HUES48 (cell line): Measurements from ENCODE around the gene LCE1D.

Source experiments
- H3K27ac ChIP-seq: one replicate; pipeline ENCODE4 v1.7.0; 2013; ENCODE audit warnings: low read depth, low read length, inconsistent platforms
- H3K27me3 ChIP-seq: 2 replicates; pipeline ENCODE4 v1.6.1; 2013; ENCODE audit warnings: mild to moderate bottlenecking, low read length; ENCODE audit not compliant: control insufficient read depth, insufficient read depth
- H3K36me3 ChIP-seq: 2 replicates; pipeline ENCODE4 v1.6.1; 2013; ENCODE audit warnings: low read length; ENCODE audit not compliant: control insufficient read depth, insufficient read depth
- H3K4me1 ChIP-seq: 2 replicates; pipeline ENCODE4 v1.6.1; 2013; ENCODE audit warnings: mild to moderate bottlenecking, low read length; ENCODE audit not compliant: control insufficient read depth, insufficient read depth
- H3K4me3 ChIP-seq: 2 replicates; pipeline ENCODE4 v1.5.1; 2013; ENCODE audit warnings: mild to moderate bottlenecking, low read depth, low read length
- H3K9ac ChIP-seq: 2 replicates; pipeline ENCODE4 v1.6.1; 2013; ENCODE audit warnings: mild to moderate bottlenecking, low read depth, low read length, moderate library complexity
- H3K9me3 ChIP-seq: 2 replicates; pipeline ENCODE4 v1.6.1; 2013; ENCODE audit warnings: low read length; ENCODE audit not compliant: control insufficient read depth, insufficient read depth

The LCE1D gene

DNA sequence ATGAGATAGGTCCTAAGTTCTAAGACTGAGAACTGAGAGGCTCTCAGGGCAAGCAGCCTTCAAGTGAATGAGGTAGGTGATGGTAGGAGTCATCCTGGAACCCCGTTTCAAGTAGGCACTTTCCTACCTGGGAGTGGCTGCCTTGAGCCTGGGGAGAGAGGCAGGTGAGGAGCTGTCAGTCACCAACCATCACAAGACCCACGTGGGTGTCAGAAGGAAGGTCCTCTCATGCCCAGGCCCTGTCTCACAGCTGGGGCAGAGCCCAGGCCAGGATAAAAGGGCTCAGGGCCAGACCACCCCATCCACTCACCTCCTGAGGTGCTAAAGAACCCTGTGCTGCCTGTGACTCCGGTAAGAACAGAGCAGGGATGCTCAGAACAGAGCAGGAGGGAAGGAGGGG, at the start of gene LCE1D:
Gene LCE1D, plus strand, starts transcription at position 301 of the 400 bp plus-strand sequence. CDS start 1,074 bp downstream, outside the sequence.
- Histone ChIP-seq H3K9ac (no peak within 1 kb of the TSS), H3K4me3 (no peak within 1 kb of the TSS), H3K36me3 (no peaks in the 10 kb centered on the region), H3K9me3 (peaks cover 88% of the 10 kb centered on the region), H3K4me1 (no peaks in the 10 kb centered on the region), H3K27ac (no peak within 1 kb of the TSS), H3K27me3 (no peaks in the 10 kb centered on the region)

DNA sequence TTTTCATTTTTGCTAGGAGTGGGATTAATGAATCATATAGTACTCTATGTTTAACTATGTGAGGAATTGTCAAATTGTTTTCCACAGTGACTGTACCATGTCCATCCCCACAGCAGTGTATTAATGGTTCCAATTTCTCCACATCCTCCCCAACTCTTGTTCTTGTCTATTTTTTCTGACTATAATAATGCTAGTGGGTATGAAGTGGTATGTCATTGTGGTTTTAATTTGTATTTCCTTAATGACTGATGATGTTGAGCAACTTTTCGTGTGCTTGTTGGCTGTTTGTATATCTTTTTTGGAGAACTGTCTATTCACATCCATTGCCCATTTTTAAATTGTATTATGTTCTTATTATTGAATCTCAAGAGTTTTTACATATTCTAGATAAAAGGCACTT, 48.7 kb upstream of the LCE1D start:
- Histone ChIP-seq H3K4me3 (no peak overlapping the region), H3K9ac (no peak overlapping the region), H3K9me3 (peaks cover 94% of the 10 kb centered on the region), H3K36me3 (no peaks in the 10 kb centered on the region), H3K4me1 (no peaks in the 10 kb centered on the region), H3K27me3 (no peaks in the 10 kb centered on the region), H3K27ac (no peak overlapping the region)

DNA sequence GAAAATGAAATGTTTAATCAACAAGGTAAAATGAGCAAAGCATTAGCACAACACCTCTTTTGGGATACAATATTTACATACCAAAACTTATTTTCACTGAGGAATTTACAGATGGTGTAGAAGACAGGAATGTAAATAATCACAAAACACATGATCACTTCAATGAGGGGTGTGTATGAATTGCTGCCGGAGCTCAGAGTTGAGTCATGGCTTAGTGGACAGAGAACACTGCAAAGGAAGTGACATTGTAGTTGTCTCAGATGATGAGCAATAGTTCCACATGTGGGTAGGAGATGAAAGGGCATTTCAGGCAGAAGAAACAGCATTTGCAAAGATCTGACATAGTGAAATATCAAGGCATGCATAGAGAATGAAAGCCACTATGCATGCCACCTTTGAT, 44.3 kb upstream of the LCE1D start:
- Histone ChIP-seq H3K27me3 (no peaks in the 10 kb centered on the region), H3K4me3 (no peak overlapping the region), H3K9ac (no peak overlapping the region), H3K36me3 (no peaks in the 10 kb centered on the region), H3K27ac (no peak overlapping the region), H3K9me3 (peaks cover 90% of the 10 kb centered on the region), H3K4me1 (no peaks in the 10 kb centered on the region)

DNA sequence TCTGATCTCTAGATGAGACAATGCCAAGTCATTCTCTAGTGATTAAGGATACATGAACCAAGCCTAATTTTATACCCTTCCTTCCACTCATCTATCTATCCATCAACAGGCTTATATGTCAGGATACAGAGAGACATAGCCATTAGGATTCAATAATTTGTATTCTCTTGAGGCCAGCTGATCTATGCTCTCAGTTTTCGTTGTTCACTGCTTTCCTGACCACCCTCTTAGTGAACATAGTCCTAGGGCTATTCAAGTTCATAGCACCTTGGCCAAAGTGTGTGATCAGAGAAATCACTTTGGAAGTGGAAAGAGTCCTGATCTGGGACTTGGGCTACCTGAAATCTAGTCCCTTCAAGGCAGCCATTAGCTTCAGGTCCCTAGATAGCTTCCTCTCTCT, 42.9 kb upstream of the LCE1D start:
- no peak overlapping the region for H3K4me3 ChIP-seq
- peaks cover 90% of the 10 kb centered on the region for H3K9me3 ChIP-seq
- no peak overlapping the region for H3K9ac ChIP-seq
- H3K36me3 ChIP-seq = no peaks in the 10 kb centered on the region
- no peaks in the 10 kb centered on the region for H3K27me3 ChIP-seq
- H3K4me1 ChIP-seq = no peaks in the 10 kb centered on the region
- no peak overlapping the region for H3K27ac ChIP-seq

DNA sequence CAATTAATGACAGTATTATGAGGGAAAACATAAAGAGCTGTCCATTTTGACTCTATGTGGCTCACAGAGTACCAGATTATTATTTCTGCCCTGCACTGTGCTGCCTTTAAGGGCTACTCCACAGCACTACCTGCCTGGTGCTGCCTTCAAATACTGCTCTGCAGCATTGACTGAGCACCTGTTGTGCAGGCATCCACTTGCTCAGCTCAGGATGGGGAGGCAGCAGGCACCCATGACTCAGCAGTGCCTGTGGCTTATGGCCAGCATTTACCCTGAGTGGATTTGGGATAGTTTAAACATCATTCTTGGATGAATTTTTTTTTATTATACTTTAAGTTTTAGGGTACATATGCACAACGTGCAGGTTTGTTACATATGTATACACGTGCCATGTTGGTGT, 39.6 kb upstream of the LCE1D start:
- Histone ChIP-seq H3K4me1 (no peaks in the 10 kb centered on the region), H3K36me3 (no peaks in the 10 kb centered on the region), H3K9ac (no peak overlapping the region), H3K4me3 (no peak overlapping the region), H3K27me3 (no peaks in the 10 kb centered on the region), H3K9me3 (peaks cover 95% of the 10 kb centered on the region), H3K27ac (no peak overlapping the region)

- Histone ChIP-seq H3K4me1 (no peaks in the 10 kb centered on the region), H3K27me3 (no peaks in the 10 kb centered on the region), H3K4me3 (no peak within 1 kb of the TSS), H3K9me3 (peaks cover 95% of the 10 kb centered on the region), H3K9ac (no peak within 1 kb of the TSS), H3K36me3 (no peaks in the 10 kb centered on the region), H3K27ac (no peak within 1 kb of the TSS)
These were observed 38.8 kb upstream of the LCE1D start, which contains the start of gene KPRP for GRCh38 chr1:152757747-152758146. KPRP (plus strand) TSS chr1:152758025; CDS start chr1:152759589, 1,564 bp downstream.

DNA sequence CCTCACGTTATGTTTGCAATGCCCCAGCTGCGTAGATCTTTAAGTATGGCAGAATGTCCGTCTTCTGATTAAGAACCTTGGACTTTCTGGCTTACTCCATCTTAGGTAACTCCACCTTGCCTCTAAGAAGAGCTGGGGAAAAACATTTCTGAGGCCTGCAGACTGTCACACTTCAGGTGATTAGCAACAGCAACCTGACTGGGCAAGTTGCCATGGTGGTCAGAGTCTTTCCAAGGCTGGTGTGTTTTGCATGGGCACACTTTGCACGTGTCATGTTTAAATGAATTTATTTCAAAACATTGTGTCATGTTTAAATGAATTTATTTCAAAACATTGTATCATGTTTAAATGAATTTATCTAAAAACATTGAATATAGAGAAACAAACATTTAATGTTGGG, 37.9 kb upstream of the LCE1D start:
- no peaks in the 10 kb centered on the region for H3K36me3 ChIP-seq
- no peak overlapping the region for H3K4me3 ChIP-seq
- H3K9ac ChIP-seq = no peak overlapping the region
- no peak overlapping the region for H3K27ac ChIP-seq
- no peaks in the 10 kb centered on the region for H3K27me3 ChIP-seq
- peaks cover 92% of the 10 kb centered on the region for H3K9me3 ChIP-seq
- no peaks in the 10 kb centered on the region for H3K4me1 ChIP-seq

- H3K27me3 ChIP-seq = no peaks in the 10 kb centered on the region
- H3K36me3 ChIP-seq = no peaks in the 10 kb centered on the region
- H3K4me3 ChIP-seq = no peak overlapping the region
- no peak overlapping the region for H3K9ac ChIP-seq
- no peaks in the 10 kb centered on the region for H3K4me1 ChIP-seq
- peaks cover 95% of the 10 kb centered on the region for H3K9me3 ChIP-seq
- H3K27ac ChIP-seq = no peak overlapping the region
These were observed 36.9 kb upstream of the LCE1D start for GRCh38 chr1:152759453-152760173.

DNA sequence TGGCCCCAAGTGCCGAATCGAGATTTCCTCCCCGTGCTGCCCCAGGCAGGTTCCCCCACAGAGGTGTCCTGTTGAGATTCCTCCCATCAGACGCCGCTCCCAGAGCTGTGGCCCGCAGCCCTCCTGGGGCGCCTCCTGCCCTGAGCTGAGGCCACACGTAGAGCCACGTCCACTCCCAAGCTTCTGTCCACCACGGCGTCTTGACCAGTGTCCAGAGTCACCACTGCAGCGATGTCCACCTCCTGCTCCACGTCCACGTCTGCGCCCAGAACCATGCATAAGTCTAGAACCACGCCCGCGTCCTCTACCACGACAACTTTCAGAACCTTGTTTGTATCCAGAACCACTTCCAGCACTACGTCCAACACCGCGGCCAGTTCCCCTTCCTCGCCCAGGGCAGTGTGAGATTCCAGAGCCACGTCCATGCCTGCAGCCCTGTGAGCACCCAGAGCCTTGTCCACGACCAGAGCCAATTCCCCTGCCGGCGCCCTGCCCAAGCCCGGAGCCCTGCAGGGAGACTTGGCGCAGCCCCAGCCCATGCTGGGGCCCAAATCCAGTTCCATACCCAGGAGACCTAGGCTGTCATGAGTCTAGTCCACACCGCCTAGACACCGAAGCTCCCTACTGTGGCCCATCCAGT, 35.9 kb upstream of the LCE1D start:
- no peaks in the 10 kb centered on the region for H3K27me3 ChIP-seq
- H3K4me1 ChIP-seq = no peaks in the 10 kb centered on the region
- H3K9ac ChIP-seq = no peak overlapping the region
- H3K9me3 ChIP-seq = peaks cover 95% of the 10 kb centered on the region
- H3K4me3 ChIP-seq = no peak overlapping the region
- no peaks in the 10 kb centered on the region for H3K36me3 ChIP-seq
- no peak overlapping the region for H3K27ac ChIP-seq

DNA sequence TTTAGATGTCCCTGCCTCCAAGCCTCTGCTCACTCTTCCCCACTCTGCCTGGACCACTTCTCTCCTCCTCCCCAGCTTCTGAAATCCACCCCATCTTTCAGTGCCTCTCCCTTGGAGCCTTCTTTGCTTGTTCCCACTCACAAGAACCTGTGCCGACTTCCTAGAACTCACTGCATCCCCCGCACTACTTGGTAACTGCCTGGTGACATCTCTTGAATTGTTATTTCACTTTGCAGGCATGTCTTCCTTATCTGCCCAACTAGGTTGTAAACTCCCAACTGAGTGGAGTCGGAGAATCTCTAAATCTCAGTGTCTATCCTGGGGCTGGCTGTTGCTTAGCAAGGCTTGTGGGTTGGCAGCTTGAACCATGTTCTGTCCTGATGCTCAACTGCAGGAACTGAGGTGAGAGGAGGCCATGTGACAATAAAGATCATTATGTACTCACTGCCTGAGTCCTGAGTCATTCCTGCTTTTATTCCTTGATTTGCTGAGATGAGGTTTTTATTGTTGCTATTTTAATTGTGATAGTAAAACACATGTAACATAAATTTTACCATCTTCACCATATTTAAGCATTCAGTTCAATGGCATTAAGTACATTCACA, 34.8 kb upstream of the LCE1D start:
- Histone ChIP-seq H3K27me3 (no peaks in the 10 kb centered on the region), H3K4me1 (no peaks in the 10 kb centered on the region), H3K27ac (no peak overlapping the region), H3K36me3 (no peaks in the 10 kb centered on the region), H3K4me3 (no peak overlapping the region), H3K9ac (no peak overlapping the region), H3K9me3 (peaks cover 95% of the 10 kb centered on the region)

DNA sequence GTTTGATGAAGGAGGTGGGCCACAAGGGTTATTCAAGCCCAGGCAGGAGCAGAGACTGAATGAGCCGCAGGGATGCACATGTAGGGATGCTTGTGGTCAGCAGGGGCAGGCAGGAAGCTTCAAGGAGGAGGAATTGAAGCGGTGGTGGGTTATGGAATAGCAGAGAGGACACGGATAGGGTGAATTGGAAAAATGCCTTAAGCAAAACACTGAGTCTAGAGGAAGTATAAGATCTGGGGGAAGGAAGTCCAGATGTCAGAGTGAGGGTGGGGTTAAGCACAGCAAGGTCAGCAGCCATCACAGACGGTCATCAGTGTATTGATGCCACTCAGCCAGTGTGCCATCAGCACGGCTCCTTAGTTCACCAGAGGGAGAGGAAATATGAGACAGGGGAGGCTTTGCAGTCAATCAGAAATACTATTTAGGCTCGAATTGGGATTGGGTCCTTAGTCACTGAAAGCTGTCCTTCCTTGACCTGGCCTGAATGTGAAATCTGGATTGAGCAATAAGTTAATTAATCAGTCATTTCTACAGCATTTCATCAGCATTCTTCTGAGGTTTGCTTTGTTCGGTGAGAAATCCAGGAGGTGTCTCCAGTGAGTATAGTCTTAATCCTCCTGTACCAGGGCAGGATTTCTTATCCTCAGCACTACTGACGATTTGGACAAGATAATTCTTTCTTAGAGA, 27.5 kb upstream of the LCE1D start:
- H3K9me3 ChIP-seq = peaks cover 83% of the 10 kb centered on the region

More for the DNA sequence above, 27.5 kb upstream of the LCE1D start:
- Histone ChIP-seq H3K4me1 (no peaks in the 10 kb centered on the region), H3K36me3 (no peaks in the 10 kb centered on the region), H3K27me3 (no peaks in the 10 kb centered on the region), H3K9ac (no peak overlapping the region), H3K27ac (no peak overlapping the region), H3K4me3 (no peak overlapping the region)
